GM10266 (cell line): ENCODE results near the gene STXBP1.

Experiments
- DNase-seq: peaks from one replicate; pipeline ENCODE4 v3.0.0; 2012; ENCODE audit errors: extremely low spot score
- CTCF ChIP-seq: IDR thresholded peaks from 2 replicates; pipeline ENCODE4 v1.5.1; 2012; ENCODE audit warnings: mild to moderate bottlenecking, low read depth; ENCODE audit not compliant: control insufficient read depth, insufficient read depth; ENCODE audit errors: missing control alignments

The STXBP1 gene

GRCh38 chr9:127734247-127734746 lies 122.2 kb downstream of the STXBP1 start:
- TF ChIP-seq CTCF, result no peak
- DNase-seq, result no peak

GRCh38 chr9:127734747-127735529 lies 122.9 kb downstream of the STXBP1 start, which contains the start of gene TOR2A:
TSS of gene TOR2A (minus strand) at chr9:127735294. CDS start at chr9:127735270, 24 bp downstream.
- TF ChIP-seq CTCF, result peak; percentile 99
- peak; percentile 99 for DNase-seq

GRCh38 chr9:127735530-127736185 lies 123.6 kb downstream of the STXBP1 start:
- TF ChIP-seq CTCF, result no peak
- DNase-seq, result no peak

- no peak for DNase-seq
- no peak for TF ChIP-seq CTCF
These were observed 126.6 kb downstream of the STXBP1 start for GRCh38 chr9:127738666-127739065.

- no peak for TF ChIP-seq CTCF
- no peak for DNase-seq
These were observed 127.7 kb downstream of the STXBP1 start for GRCh38 chr9:127739614-127740330.

- no peak for TF ChIP-seq CTCF
- no peak for DNase-seq
These were observed 129.9 kb downstream of the STXBP1 start for GRCh38 chr9:127741831-127742434.
